ENCODE data around the gene SNRPA1. TPM values are rescaled to one million over a fixed set of nuclear protein-coding genes. Genes with fewer than 3 reads are reported as not detected.
"Not testable (repeated sequence)": the region's sequence is repeated elsewhere in the genome, so short reads cannot be mapped to it uniquely, and the experiment has no call there.

The SNRPA1 gene
- polyA plus RNA-seq, 3 donors = 63.9 to 76.3 (median 67.4) TPM

- no peak for DNase-seq (ENCODE audit: extremely low read depth in 1 of 11, low read depth in 9 of 11, low spot score in 4 of 11)
Measured at GRCh38 chr15:101307897-101308603, 13.0 kb upstream of the SNRPA1 start.

- no peak for DNase-seq (ENCODE audit: extremely low read depth in 1 of 11, low read depth in 9 of 11, low spot score in 4 of 11)
Measured at GRCh38 chr15:101307048-101307896, 12.2 kb upstream of the SNRPA1 start.

GRCh38 chr15:101306341-101307047 is 11.4 kb upstream of the SNRPA1 start:
- no peak for DNase-seq (ENCODE audit: extremely low read depth in 1 of 11, low read depth in 9 of 11, low spot score in 4 of 11)

GRCh38 chr15:101305820-101306255 is 10.8 kb upstream of the SNRPA1 start:
- no peak for DNase-seq (ENCODE audit: extremely low read depth in 1 of 11, low read depth in 9 of 11, low spot score in 4 of 11)

GRCh38 chr15:101303408-101303807 is 8.4 kb upstream of the SNRPA1 start:
- DNase-seq (ENCODE audit: extremely low read depth in 1 of 11, low read depth in 9 of 11, low spot score in 4 of 11) = no peak

DNA sequence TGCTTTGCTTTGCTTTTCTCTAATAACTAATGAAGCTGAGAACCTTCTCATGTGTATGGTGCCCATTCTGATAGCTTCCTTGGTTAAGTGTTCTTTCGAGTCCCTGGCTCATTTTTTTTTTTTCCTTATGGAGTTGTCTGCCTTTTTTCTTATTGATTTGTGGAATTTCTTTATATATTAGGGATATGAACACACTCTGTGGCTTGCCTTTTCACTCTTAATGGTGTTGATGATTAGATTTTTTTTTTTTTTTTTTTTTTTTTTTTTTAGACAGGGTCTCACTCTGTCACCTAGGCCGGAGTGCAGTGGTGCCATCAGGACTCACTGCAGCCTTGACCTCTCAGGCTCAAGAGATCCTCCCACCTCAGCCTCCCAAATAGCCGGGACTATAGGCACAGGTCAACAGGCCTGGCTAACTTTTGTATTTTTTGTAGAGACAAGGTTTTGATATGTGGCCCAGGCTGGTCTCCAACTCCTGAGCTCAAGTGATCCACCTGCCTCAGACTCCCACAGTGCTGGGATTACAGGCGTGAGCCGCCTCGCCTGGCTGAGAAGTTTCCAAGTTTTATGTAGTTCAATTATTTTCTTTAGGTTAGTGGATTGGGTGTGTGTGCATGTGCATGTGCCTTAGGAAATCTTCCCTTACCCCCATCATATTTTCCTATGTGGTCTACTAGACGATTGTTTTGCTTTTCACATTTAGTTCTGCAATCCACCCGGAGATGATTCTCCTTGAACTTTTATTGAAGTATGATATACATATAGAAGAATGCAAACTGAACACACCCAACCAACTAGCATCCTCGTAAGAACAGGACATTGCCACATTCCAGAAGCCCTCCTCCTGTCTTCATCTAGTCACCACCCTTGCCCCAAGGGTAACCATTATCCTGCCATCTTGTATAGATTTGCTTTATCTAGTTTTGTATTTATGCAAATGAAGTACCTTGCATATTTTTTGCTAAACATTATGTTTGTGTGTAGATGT is 1.7 kb upstream of the SNRPA1 start:
- no peak for DNase-seq (ENCODE audit: extremely low read depth in 1 of 11, low read depth in 9 of 11, low spot score in 4 of 11)

GRCh38 chr15:101295607-101296161 is 636 bp upstream of the SNRPA1 start:
- DNase-seq (ENCODE audit: extremely low read depth in 1 of 11, low read depth in 9 of 11, low spot score in 4 of 11) = peak in 2 of 11 donors; percentile 28 to 32

- DNase-seq (ENCODE audit: extremely low read depth in 1 of 11, low read depth in 9 of 11, low spot score in 4 of 11) = no peak
Measured at GRCh38 chr15:101293122-101293521, 1.9 kb downstream of the SNRPA1 start.

- no peak for DNase-seq (ENCODE audit: extremely low read depth in 1 of 11, low read depth in 9 of 11, low spot score in 4 of 11)
Measured at GRCh38 chr15:101288905-101289513, 6.0 kb downstream of the SNRPA1 start.

GRCh38 chr15:101287342-101287741 is 7.7 kb downstream of the SNRPA1 start:
- DNase-seq (ENCODE audit: extremely low read depth in 1 of 11, low read depth in 9 of 11, low spot score in 4 of 11) = not testable (repeated sequence)

GRCh38 chr15:101286471-101287114 is 8.5 kb downstream of the SNRPA1 start:
- no peak for DNase-seq (ENCODE audit: extremely low read depth in 1 of 11, low read depth in 9 of 11, low spot score in 4 of 11)

DNA sequence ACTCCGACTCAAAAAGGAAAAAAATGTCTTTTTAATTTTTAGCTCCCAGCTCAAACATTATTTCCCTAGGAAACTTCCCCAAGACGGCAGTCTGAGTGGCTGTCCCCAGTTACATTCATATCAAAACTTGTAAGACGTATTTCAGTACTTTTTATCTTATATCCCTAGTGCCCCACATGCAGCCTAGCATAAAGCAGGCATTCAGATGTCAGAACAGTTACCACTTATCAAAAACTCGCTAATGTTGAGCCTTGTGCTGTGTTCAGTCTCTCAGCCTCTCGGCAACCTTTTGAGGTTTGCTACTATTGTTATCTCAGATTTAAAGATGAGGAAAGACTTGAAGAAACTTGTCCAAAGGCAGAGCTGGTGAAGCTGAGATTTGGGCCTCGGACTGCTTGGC is 11.1 kb downstream of the SNRPA1 start:
- DNase-seq (ENCODE audit: extremely low read depth in 1 of 11, low read depth in 9 of 11, low spot score in 4 of 11) = no peak

DNA sequence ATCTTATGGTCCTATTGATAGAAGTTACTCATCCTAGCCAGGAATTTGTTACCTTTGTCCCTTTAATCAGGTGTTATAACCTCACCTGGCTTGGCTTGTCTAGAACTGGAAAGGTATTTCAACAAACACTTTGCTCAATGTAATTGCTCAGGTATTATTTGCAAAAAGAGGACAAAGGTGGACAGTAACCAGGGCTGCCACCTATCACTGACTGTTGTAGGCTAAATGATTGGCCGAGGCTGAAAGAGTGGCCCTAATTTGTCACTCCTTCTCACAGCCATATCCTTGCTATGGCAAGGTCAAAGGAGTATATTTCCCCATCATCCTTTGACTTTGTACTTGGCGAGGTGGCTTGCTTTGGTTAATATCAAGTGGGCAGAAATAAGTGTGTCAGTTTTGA is 15.0 kb downstream of the SNRPA1 start:
- no peak for DNase-seq (ENCODE audit: extremely low read depth in 1 of 11, low read depth in 9 of 11, low spot score in 4 of 11)

GRCh38 chr15:101277943-101278564 is 17.0 kb downstream of the SNRPA1 start:
- DNase-seq (ENCODE audit: extremely low read depth in 1 of 11, low read depth in 9 of 11, low spot score in 4 of 11) = no peak

DNA sequence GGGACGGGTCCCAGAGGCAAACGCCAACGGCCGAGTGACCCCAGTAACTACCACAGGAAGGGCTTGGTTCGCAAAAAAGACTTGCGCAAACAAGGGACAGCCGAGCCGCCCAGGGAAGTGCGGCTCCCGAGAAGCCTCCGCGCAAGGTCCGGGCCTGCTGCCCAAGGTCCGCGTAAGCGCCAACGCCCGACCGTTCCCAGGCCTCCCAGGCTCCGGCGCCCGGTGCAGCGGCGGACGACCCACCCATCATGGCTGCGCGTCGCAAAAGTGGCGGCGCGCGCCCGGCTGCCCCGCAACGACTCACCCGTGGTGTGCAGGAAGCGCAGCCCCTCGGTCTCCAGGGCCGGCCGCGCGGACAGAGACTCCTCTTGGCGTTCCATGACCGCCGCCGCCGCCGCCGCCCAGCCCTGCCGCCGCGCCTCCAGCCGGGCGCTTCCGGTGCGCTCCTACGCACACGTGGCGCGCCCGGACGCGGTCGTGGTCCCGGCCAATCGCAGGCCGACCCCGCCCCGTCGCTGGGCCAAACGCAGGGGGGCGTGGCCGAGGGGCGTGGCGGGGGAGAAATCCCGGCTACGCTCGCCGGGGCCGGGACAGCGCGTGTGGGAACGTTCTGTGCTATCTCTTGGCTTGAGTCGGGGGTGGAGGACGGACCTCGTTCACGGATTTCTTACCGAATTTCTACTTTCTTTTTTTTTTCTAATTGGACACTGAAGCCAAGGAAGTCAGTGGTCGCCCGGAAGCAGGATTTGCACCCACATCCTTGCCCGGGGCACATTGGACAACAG is 17.8 kb downstream of the SNRPA1 start, which contains the start of gene SELENOS:
Gene SELENOS, minus strand, starts transcription at position 448 of the 785 bp plus-strand sequence. Its CDS starts 68 bp downstream, at position 380.
- DNase-seq (ENCODE audit: extremely low read depth in 1 of 11, low read depth in 9 of 11, low spot score in 4 of 11) = peak in 9 of 11 donors; percentile 59 to 89 (median 87)

DNA sequence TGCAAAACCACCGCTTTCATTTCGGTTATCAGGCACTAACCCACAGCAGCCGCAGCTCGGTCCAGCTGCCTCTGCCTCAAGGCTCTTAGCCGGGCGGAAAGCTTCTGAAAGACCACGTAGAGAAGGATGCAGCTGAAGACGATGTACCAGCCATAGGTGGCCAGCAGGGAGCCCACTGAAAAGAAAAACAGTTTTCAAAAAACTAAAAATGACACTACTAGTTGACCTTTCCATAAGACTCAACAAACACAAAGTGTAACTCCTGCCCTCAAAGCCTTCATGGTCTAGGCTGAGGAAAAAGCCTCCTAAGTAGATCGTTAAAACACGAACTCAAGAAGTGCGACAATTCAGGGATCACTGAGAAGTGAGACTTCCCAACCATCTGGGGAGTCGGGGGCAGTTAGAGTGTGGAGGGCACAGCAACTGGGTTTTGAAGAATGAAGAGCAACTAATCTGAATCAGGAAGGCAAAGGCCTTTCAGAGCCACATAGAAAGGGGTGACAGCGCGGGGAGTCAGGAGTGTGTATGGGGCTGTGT is 18.5 kb downstream of the SNRPA1 start:
- peak in 1 of 11 donors; percentile 14 for DNase-seq (ENCODE audit: extremely low read depth in 1 of 11, low read depth in 9 of 11, low spot score in 4 of 11)

Measured in renal cortex interstitium (tissue), 11 donors.